Type B pancreatic cell (in vitro differentiated cells): ENCODE data around the gene HK1. TPM values are rescaled to one million over a fixed set of nuclear protein-coding genes. Genes with fewer than 3 reads are reported as not detected.

ENCODE experiments used
- DNase-seq: peaks from one replicate; pipeline ENCODE4 v3.0.0; 2021; ENCODE audit warnings: mixed read lengths; ENCODE audit not compliant: unreplicated experiment; ENCODE audit errors: extremely low spot score
- H3K27ac Mint-ChIP-seq: 2 replicates; pipeline ENCODE4 v1.8.0; 2021; ENCODE audit warnings: mild to moderate bottlenecking, mixed read lengths
- H3K27me3 Mint-ChIP-seq: 2 replicates; pipeline ENCODE4 v1.8.0; 2021; ENCODE audit warnings: mixed read lengths
- H3K36me3 Mint-ChIP-seq: 2 replicates; pipeline ENCODE4 v1.8.0; 2021; ENCODE audit warnings: mixed read lengths
- H3K4me1 Mint-ChIP-seq: one replicate; pipeline ENCODE4 v1.8.0; 2021; ENCODE audit warnings: mixed read lengths; ENCODE audit not compliant: unreplicated experiment
- H3K4me3 Mint-ChIP-seq: 2 replicates; pipeline ENCODE4 v1.8.0; 2021; ENCODE audit warnings: mild to moderate bottlenecking, mixed read lengths
- H3K9me3 Mint-ChIP-seq: 2 replicates; pipeline ENCODE4 v1.8.0; 2021; ENCODE audit warnings: mixed read lengths
- total RNA-seq: library from RNA; stranded (reverse); gene quantifications from 2 replicates; pipeline ENCODE4 v1.2.1, GENCODE V29; 2021; ENCODE audit warnings: low replicate concordance
- TF ChIP-seq, protein P1 (sequence below): fragments of 200-600 bp; sonication (generic); conservative IDR thresholded peaks from 2 replicates; pipeline ENCODE4 v1.5.0; 2021; ENCODE audit warnings: antibody characterized with exemption, mild to moderate bottlenecking

HK1 gene
- total RNA-seq, 1 donor from 2014 or later, result 60.8 TPM

GRCh38 chr10:69335063-69335587 lies 56.8 kb downstream of the HK1 start:
- H3K27me3 Mint-ChIP-seq, result no peaks in the 10 kb centered on the region
- DNase-seq, result no peak
- H3K4me1 Mint-ChIP-seq, result peaks cover 50% of the 10 kb centered on the region
- H3K27ac Mint-ChIP-seq, result peak overlapping the region; percentile 95
- TF ChIP-seq, protein P1, sequence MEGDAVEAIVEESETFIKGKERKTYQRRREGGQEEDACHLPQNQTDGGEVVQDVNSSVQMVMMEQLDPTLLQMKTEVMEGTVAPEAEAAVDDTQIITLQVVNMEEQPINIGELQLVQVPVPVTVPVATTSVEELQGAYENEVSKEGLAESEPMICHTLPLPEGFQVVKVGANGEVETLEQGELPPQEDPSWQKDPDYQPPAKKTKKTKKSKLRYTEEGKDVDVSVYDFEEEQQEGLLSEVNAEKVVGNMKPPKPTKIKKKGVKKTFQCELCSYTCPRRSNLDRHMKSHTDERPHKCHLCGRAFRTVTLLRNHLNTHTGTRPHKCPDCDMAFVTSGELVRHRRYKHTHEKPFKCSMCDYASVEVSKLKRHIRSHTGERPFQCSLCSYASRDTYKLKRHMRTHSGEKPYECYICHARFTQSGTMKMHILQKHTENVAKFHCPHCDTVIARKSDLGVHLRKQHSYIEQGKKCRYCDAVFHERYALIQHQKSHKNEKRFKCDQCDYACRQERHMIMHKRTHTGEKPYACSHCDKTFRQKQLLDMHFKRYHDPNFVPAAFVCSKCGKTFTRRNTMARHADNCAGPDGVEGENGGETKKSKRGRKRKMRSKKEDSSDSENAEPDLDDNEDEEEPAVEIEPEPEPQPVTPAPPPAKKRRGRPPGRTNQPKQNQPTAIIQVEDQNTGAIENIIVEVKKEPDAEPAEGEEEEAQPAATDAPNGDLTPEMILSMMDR, result no peak
- no peak overlapping the region for H3K4me3 Mint-ChIP-seq
- peaks cover 7% of the 10 kb centered on the region for H3K36me3 Mint-ChIP-seq
- H3K9me3 Mint-ChIP-seq, result no peaks in the 10 kb centered on the region

- TF ChIP-seq, protein P1, result no peak
- no peaks in the 10 kb centered on the region for H3K27me3 Mint-ChIP-seq
- H3K4me3 Mint-ChIP-seq, result no peak overlapping the region
- H3K27ac Mint-ChIP-seq, result peak overlapping the region; percentile 15
- no peaks in the 10 kb centered on the region for H3K9me3 Mint-ChIP-seq
- peaks cover 3% of the 10 kb centered on the region for H3K36me3 Mint-ChIP-seq
- peaks cover 45% of the 10 kb centered on the region for H3K4me1 Mint-ChIP-seq
- DNase-seq, result no peak
These were observed 57.3 kb downstream of the HK1 start for GRCh38 chr10:69335613-69336012.

DNA sequence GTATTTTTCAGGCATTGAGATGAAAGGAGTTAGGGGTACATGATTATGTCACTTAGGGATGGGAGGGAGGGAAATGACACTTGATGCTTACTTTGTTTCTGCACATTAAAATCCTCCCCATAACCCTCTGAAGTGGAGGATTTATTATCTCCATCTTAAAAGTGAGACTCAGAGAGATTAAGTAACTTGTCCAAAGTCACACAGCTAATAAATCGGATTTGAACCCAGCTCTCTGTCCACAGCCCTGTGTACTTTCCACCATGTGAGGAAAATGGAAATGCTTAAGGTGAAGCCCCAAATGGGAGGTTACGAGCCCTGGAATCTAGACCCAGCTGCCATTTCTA lies 58.6 kb downstream of the HK1 start:
- TF ChIP-seq, protein P1, result no peak
- Mint-ChIP-seq H3K36me3 (peaks cover 3% of the 10 kb centered on the region), H3K27me3 (no peaks in the 10 kb centered on the region), H3K9me3 (no peaks in the 10 kb centered on the region), H3K27ac (peak overlapping the region; percentile 95), H3K4me1 (peaks cover 45% of the 10 kb centered on the region), H3K4me3 (peak overlapping the region; percentile 74)
- DNase-seq, result no peak

GRCh38 chr10:69337296-69338132 lies 59.2 kb downstream of the HK1 start:
- H3K27ac Mint-ChIP-seq, result peak overlapping the region; percentile 95
- H3K4me3 Mint-ChIP-seq, result peak overlapping the region; percentile 74
- H3K36me3 Mint-ChIP-seq, result peaks cover 6% of the 10 kb centered on the region
- no peaks in the 10 kb centered on the region for H3K27me3 Mint-ChIP-seq
- TF ChIP-seq, protein P1, result no peak
- H3K9me3 Mint-ChIP-seq, result no peaks in the 10 kb centered on the region
- peaks cover 39% of the 10 kb centered on the region for H3K4me1 Mint-ChIP-seq
- no peak for DNase-seq

- Mint-ChIP-seq H3K36me3 (peaks cover 9% of the 10 kb centered on the region), H3K27me3 (no peaks in the 10 kb centered on the region), H3K4me1 (peaks cover 33% of the 10 kb centered on the region), H3K27ac (peak overlapping the region; percentile 95), H3K9me3 (no peaks in the 10 kb centered on the region), H3K4me3 (peak overlapping the region; percentile 74)
- TF ChIP-seq, protein P1, result no peak
- DNase-seq, result no peak
These were observed 59.8 kb downstream of the HK1 start for GRCh38 chr10:69338133-69338456.
